DMS153 (cell line): ENCODE data around the gene ARHGEF38.
A peak's percentile ranks its signal among the peaks of the same experiment; 100 is the strongest.
"Not testable (repeated sequence)": the region's sequence is repeated elsewhere in the genome, so short reads cannot be mapped to it uniquely, and the experiment has no call there.

Source experiments
- DNase-seq: peaks from one replicate; lab custom pipeline; 2025; lab: John Stamatoyannopoulos, UW

ARHGEF38 gene

DNA sequence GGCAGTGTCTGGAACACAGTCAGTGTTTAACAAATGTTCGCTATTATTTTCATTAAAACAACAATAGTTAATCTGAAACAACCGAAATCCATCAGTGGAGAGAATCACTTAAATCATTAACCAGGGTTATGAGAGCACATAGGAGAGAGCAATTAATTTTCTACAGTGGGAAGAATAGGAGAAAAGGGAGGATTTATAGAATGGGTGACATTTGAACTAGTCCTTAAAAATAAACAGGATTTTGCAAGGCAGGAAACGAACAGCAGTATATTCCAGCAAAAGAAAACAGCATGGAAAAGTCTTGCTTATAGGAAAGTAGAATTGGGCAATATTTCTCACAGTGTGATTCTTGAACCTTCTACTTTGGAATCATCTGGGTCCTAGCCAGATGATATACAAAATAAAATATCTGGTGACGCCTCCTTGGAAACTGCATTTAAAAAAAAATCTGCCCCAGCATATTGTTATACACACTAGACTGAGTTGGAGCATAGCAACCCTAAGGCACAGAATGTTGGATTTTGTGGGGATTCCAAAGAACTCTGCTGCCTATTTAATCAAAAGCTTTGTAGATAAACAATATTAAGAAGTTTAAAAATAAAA, 100.0 kb downstream of the ARHGEF38 start:
- DNase-seq, result no peak

GRCh38 chr4:105657117-105657765, 104.8 kb downstream of the ARHGEF38 start:
- no peak for DNase-seq

- no peak for DNase-seq
Measured at GRCh38 chr4:105659190-105659589, 106.8 kb downstream of the ARHGEF38 start.

- DNase-seq, result no peak
Measured at GRCh38 chr4:105661028-105661427, 108.6 kb downstream of the ARHGEF38 start.

- no peak for DNase-seq
Measured at GRCh38 chr4:105662935-105663675, 110.7 kb downstream of the ARHGEF38 start.

DNA sequence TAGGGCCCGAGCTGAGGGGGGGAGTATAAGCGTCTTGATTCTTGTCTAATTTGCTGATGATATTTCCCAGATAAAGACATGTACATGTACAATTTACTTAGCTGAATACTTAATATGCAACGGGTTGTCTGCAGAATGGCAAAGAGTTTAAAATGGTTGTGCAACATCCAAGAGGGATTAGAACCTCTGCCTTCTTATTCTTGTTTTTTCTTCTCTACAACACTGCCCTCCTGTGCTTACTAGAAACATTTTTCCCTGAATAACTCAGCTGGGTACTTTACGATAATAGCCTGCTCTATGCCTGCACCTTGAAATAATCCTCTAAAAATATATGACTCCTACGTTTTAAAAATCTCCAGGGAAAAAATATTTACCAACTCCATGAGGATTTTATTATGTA, 114.3 kb downstream of the ARHGEF38 start:
- no peak for DNase-seq

GRCh38 chr4:105670684-105671083, 118.3 kb downstream of the ARHGEF38 start:
- no peak for DNase-seq

DNA sequence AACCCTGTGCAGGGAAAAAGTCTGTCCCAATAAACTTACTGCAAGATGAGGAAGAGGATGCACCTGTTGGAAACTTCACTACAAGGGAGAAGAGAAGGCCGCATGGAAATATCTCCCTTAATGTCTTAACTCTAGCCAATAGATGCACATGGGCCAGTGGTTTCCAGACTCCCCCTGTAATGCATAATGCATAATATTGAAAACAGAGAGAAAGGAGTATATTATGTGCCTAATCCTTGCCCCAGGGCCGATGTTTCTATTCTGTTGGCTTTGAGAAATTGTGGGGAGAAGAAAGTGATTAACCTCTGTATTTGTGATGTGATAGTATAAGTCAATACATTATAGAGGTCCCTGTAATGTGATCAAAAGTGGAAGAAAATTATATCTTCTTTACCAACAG, 118.9 kb downstream of the ARHGEF38 start:
- no peak for DNase-seq

DNA sequence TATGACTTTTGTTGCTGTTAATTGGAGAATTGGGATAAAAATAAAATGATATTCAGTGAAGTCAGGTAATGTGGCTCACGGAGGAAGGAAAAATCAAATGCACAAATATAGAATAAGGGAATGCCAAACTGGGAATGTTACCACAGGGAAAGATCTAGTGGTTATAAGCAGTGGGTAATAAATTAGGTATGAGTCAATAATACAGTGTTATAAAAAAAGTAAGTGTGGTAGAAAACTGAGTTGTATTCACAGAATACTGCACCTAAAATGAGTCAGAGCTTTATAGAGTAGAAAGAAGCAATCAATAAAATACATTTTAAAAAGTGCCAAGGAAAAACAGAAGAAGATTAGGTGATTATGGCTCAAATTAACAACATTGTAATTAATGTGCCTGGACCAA, 121.6 kb downstream of the ARHGEF38 start:
- DNase-seq, result no peak

DNA sequence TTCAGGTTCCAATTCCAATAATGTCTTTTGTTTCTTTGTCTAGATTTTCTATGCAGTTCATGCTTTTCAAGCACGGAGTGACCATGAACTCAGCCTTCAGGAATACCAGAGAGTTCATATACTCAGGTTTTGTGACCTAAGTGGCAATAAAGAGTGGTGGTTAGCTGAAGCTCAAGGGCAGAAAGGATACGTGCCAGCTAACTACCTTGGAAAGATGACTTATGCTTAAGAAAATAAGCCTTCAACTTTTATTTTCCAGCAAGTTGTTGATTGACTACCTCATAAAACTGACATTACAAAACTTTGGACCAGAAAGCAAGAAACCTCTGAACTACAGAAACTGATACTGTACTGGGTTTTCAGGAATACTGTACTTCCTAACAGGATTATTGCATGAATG, 125.3 kb downstream of the ARHGEF38 start:
- DNase-seq, result no peak

GRCh38 chr4:105679186-105679585, 126.8 kb downstream of the ARHGEF38 start:
- DNase-seq, result no peak

- DNase-seq, result no peak
Measured at GRCh38 chr4:105683038-105683437, 130.6 kb downstream of the ARHGEF38 start.

DNA sequence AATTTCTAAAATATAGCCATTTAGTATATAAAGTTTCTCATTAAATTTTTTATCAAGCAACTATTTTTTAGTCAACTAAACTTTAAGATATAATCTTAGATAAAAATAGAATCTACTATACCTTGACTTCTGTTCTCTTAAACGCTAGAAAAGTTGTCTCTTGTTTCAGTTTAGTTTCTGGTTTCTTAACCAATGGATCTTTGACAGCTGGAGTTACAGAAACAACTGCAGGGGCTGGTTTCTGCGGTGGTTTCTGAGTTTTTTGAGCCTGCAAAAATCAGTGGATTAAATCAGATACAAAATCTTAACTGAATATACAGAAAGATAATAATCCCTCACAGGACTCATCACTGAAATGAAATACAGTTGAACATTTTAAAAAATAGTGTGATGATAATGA, 134.2 kb downstream of the ARHGEF38 start:
- no peak for DNase-seq

GRCh38 chr4:105694812-105695211, 142.4 kb downstream of the ARHGEF38 start:
- DNase-seq, result not testable (repeated sequence)

DNA sequence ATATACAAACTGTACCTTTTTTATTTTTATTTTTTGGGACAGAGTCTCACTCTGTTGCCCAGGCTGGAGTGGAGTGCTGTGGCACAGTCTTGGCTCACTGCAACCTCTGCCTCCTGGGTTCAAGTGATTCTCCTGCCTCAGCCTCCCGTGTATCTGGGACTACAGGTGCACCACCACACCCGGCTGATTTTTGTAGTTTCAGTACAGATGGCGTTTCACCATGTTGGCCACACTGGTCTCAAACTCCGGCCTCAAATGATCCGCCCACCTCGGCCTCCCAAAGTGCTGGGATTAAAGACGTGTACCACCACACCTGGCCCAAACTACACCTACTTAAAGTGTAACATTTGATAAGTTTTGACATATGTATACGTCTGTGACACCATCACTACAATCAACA, 143.4 kb downstream of the ARHGEF38 start:
- DNase-seq, result not testable (repeated sequence)

GRCh38 chr4:105698607-105699006, 146.2 kb downstream of the ARHGEF38 start:
- DNase-seq, result no peak

- DNase-seq, result no peak
Measured at GRCh38 chr4:105707782-105708180, 155.4 kb downstream of the ARHGEF38 start.

- DNase-seq, result peak; percentile 76
Measured at GRCh38 chr4:105708181-105709080, 156.0 kb downstream of the ARHGEF38 start, which contains the start of the genes GSTCD and INTS12. GSTCD (plus strand) TSS chr4:105708784; CDS start chr4:105717614, 8,830 bp downstream. INTS12 (minus strand) TSS chr4:105708689; CDS start chr4:105700005, 8,684 bp downstream.

DNA sequence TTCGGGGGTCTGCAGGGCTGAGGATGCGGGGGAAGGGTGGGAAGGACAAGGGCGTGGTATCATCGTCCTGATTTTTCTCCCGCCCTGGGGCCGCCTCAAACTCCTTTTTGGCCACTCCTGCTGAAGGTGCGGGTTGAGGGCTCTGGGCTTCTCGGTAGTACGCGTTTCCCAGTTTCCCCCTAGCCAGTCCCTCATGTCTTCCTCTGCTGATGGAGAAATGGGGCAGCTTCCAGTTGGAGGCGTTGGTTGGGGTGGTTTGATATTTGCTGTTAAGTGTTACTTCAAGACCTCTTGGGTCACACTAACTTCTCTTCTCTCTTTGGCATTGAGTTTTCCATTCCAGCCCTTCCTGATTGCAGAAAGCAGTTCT, 156.6 kb downstream of the ARHGEF38 start:
- DNase-seq, result no peak

- no peak for DNase-seq
Measured at GRCh38 chr4:105710012-105710600, 157.7 kb downstream of the ARHGEF38 start.

- no peak for DNase-seq
Measured at GRCh38 chr4:105710678-105711077, 158.3 kb downstream of the ARHGEF38 start.

DNA sequence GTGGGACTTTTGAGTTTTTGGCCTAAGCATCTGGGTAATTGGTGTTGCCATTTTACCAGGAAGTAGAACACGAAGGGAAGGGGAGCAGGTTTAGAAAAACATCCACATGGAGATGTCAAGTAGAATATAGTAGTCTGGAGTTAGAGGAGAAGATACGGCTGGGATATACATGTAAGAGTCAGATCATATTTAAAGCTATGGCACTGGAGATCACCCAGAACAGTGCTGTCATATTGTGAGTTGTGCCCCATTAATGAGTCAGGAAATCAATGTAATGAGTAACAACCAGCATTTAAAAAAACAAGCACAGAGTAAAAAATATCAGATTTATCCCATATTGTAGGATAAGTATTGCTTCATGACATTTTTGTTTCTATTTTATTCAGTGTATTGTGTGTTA, 160.3 kb downstream of the ARHGEF38 start:
- no peak for DNase-seq
